GM20000 (cell line): Measurements from ENCODE around the gene BCL6.
A peak's percentile ranks its signal among the peaks of the same experiment; 100 is the strongest.

Experiments used
- DNase-seq: peaks from one replicate; pipeline ENCODE4 v3.0.0; 2012; ENCODE audit warnings: low spot score
- TF ChIP-seq, protein P1 (sequence below): IDR thresholded peaks from 2 replicates; pipeline ENCODE4 v1.5.1; 2012; ENCODE audit warnings: mild to moderate bottlenecking, control low read depth; ENCODE audit errors: extremely low read depth, missing control alignments

BCL6 gene

GRCh38 chr3:187758318-187758955 is 13.2 kb upstream of the BCL6 start:
- TF ChIP-seq, protein P1, sequence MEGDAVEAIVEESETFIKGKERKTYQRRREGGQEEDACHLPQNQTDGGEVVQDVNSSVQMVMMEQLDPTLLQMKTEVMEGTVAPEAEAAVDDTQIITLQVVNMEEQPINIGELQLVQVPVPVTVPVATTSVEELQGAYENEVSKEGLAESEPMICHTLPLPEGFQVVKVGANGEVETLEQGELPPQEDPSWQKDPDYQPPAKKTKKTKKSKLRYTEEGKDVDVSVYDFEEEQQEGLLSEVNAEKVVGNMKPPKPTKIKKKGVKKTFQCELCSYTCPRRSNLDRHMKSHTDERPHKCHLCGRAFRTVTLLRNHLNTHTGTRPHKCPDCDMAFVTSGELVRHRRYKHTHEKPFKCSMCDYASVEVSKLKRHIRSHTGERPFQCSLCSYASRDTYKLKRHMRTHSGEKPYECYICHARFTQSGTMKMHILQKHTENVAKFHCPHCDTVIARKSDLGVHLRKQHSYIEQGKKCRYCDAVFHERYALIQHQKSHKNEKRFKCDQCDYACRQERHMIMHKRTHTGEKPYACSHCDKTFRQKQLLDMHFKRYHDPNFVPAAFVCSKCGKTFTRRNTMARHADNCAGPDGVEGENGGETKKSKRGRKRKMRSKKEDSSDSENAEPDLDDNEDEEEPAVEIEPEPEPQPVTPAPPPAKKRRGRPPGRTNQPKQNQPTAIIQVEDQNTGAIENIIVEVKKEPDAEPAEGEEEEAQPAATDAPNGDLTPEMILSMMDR: no peak
- no peak for DNase-seq

DNA sequence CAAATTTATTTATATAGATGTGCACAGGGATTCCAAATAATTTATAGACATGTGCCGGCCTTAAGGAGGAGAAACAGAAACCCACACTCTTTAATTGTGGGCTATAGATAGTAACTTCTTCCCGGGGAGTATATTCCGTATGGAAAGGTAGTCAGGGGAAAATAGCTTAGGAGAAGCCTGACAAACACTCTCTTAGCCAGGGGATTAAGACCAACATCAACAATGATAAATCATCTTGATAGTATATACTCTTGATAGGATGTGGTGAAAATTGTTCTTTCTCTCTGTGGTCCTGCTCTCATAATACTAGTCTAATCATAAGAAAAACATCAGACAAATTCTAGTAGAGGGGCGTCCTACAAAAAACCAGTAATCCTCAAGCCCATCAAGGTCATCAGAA is 8.2 kb upstream of the BCL6 start:
- TF ChIP-seq, protein P1: no peak

GRCh38 chr3:187750513-187751123 is 5.3 kb upstream of the BCL6 start:
- DNase-seq: no peak

More for the DNA sequence above, 8.2 kb upstream of the BCL6 start:
- DNase-seq: no peak

GRCh38 chr3:187750006-187750512 is 4.8 kb upstream of the BCL6 start:
- DNase-seq: no peak
- TF ChIP-seq, protein P1: no peak

More at GRCh38 chr3:187750513-187751123, 5.3 kb upstream of the BCL6 start:
- TF ChIP-seq, protein P1: no peak

DNA sequence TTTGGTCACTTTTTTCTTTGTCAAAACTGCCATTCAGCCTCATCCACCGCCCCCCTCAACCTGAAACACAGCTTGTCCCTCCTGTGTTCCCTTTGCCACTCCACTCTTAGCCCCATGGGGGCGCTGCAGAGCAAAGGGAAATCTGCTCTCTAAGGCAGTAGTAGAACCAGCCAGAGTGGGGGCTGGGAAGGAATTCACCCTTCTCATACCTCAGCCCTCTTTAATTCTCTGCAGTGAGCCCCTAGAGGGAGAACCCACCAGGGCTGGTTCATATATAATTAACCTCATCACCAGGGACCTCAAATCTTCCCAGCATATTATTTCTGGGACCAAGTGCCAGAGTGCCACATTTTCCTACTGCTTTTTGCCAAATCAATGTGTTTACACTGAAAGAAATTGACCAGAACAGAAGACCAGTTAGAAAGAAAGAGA is 2.8 kb upstream of the BCL6 start:
- TF ChIP-seq, protein P1: peak; percentile 74
- DNase-seq: peak; percentile 68

- TF ChIP-seq, protein P1: no peak
- DNase-seq: no peak
Measured at GRCh38 chr3:187747506-187747905, 2.2 kb upstream of the BCL6 start.
